Measurements from ENCODE around the gene DHRS9. TPM values are rescaled to one million over a fixed set of nuclear protein-coding genes. Genes with fewer than 3 reads are reported as not detected.

Gene DHRS9
- total and polyA plus RNA-seq, 9 of the 15 experiments (the other 6 are each of a cell fraction or from before 2014, with no cell fraction given) = 0.27 to 1.7 (median 0.69) TPM

DNA sequence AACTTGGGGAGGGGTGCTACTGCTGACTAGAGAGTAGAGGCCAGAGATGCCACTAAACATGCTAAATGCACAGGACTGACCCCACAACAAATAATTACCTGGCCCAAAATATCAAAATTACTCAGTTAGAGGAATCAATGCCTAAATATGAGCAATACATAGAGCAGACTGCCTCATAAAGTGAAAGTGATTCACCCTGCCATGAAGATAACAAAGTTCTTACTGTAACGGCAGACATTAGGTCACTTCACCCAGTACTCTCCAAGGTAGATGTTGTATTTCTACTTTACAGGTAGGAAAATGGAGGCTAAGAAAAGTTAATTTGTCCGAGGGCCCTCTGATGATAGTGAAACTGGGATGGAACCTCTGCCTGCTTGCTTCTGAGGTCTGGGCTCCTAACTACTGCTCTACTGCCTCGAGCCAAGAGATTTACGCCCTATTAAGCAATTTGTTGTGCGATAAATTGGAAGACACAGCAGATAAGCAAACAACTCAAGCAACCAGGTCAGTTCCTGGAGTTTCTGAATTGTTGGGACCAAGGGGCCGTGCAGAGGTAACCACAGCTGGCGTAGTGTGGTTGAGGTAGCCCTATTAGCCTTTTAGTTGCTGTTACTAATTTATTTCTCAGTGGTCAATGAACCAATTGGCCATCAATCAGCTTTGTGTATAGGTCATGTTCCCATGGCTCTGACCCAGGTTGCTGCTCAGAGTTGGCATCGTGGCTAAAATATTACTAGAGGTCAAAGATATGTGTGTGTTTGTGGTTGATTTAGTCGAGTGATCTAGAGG lies 4.8 kb downstream of the DHRS9 start (continued):
- TF ChIP-seq ILK (tag; IDR thresholded peaks at IDR 0.05; ENCODE audit: borderline replicate concordance, low read depth) (no peak), DMBX1 (CRISPR knock-in tag; IDR thresholded peaks at IDR 0.05; ENCODE audit: borderline replicate concordance) (no peak), IRF9 (tag; IDR thresholded peaks at IDR 0.05) (no peak), ZNF766 (CRISPR knock-in tag; conservative IDR thresholded peaks at IDR 0.05) (0 out of 2 replicates have a peak, but pooled peaks have one; percentile 37), ZNF124 (CRISPR knock-in tag; IDR thresholded peaks at IDR 0.05) (no peak), CBX3 (IDR thresholded peaks at IDR 0.05; ENCODE audit: borderline replicate concordance in 1 of 2, low read length in 2 of 2) (no peak), ZBTB34 (CRISPR knock-in tag; IDR thresholded peaks at IDR 0.05) (no peak), FOXJ2 (tag; IDR thresholded peaks at IDR 0.05) (no peak), MCM5 (IDR thresholded peaks at IDR 0.05; ENCODE audit: low read depth) (no peak), ZBTB5 (IDR thresholded peaks at IDR 0.05) (no peak), HNRNPH1 (optimal IDR thresholded peaks at IDR 0.05; ENCODE audit: low read depth, low read length) (no peak), ZNF717 (CRISPR knock-in tag; IDR thresholded peaks at IDR 0.05) (no peak)
- TF ChIP-seq, protein P1, sequence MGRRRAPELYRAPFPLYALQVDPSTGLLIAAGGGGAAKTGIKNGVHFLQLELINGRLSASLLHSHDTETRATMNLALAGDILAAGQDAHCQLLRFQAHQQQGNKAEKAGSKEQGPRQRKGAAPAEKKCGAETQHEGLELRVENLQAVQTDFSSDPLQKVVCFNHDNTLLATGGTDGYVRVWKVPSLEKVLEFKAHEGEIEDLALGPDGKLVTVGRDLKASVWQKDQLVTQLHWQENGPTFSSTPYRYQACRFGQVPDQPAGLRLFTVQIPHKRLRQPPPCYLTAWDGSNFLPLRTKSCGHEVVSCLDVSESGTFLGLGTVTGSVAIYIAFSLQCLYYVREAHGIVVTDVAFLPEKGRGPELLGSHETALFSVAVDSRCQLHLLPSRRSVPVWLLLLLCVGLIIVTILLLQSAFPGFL (CRISPR knock-in tag; IDR thresholded peaks at IDR 0.05) = no peak
- TF ChIP-seq, protein P2, sequence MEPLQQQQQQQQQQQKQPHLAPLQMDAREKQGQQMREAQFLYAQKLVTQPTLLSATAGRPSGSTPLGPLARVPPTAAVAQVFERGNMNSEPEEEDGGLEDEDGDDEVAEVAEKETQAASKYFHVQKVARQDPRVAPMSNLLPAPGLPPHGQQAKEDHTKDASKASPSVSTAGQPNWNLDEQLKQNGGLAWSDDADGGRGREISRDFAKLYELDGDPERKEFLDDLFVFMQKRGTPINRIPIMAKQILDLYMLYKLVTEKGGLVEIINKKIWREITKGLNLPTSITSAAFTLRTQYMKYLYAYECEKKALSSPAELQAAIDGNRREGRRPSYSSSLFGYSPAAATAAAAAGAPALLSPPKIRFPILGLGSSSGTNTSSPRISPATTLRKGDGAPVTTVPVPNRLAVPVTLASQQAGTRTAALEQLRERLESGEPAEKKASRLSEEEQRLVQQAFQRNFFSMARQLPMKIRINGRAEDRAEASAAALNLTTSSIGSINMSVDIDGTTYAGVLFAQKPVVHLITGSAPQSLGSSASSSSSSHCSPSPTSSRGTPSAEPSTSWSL (CRISPR knock-in tag; IDR thresholded peaks at IDR 0.05; ENCODE audit: borderline replicate concordance) = no peak
- TF ChIP-seq, protein P3, sequence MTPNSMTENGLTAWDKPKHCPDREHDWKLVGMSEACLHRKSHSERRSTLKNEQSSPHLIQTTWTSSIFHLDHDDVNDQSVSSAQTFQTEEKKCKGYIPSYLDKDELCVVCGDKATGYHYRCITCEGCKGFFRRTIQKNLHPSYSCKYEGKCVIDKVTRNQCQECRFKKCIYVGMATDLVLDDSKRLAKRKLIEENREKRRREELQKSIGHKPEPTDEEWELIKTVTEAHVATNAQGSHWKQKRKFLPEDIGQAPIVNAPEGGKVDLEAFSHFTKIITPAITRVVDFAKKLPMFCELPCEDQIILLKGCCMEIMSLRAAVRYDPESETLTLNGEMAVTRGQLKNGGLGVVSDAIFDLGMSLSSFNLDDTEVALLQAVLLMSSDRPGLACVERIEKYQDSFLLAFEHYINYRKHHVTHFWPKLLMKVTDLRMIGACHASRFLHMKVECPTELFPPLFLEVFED (CRISPR knock-in tag; conservative IDR thresholded peaks at IDR 0.05) = no peak
